GM21526 (cell line): ENCODE results near the gene TEX51.

Experiments
- ATAC-seq: cut with Tn5 transposase; IDR thresholded peaks from one replicate; pipeline ENCODE4 v1.9.1; 2021; ENCODE audit warnings: moderate library complexity; ENCODE audit not compliant: unreplicated experiment, low FRiP score

Gene TEX51

GRCh38 chr2:126877861-126878565 lies 20.7 kb upstream of the TEX51 start:
- no peak for ATAC-seq

DNA sequence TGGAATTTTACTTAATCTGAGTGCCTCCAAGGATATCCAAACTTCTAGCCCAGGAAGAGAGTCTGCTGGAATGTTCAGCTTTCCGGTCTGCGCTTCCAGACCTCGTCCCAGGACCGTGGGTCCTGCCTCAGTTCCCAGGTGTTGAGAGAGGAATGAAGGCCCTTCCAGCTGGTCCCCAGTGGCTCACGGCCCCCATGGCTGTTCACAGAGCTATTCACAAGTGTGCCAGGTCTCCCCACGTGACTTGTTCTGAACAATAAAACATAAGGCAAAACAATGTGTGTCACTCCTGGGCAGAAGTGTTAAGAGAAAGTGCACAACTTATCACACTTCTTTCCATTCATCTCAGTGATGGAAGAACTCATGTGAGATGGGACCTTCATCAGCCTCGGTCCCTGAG lies 20.1 kb upstream of the TEX51 start:
- no peak for ATAC-seq

DNA sequence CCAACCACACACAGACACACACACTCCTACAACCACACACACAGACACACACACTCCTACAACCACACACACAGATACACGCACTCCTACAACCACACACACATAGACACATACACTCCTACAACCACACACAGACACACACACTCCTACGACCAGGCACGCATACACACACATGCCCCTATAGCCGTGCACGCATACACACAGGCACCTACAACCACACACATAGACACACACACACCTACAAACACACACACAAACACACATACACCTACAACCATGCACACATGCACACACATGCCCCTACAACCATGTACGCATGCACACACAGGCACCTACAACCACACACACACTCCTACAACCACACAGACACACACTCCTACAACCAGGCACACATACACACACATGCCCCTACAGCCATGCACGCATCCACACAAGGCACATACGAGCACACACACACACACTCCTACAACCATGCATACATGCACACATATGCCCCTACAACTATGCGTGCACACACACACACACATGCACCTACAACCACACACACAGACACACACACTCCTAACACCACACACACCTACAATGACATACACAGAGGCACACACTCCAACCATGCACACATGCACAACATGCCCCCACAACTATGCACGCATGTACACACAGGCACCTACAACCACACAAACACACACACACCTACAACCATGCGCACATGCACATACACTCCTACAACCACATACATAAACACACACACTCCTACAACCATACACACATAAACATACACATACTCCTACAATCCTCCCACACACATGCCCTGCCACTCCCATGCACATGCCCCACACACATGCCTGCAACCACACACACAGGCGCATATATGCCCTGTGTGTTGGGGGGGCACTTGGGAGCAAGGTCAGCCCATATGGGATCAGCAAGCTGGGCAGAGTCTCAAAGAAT lies 19.1 kb upstream of the TEX51 start:
- no peak for ATAC-seq

- ATAC-seq: no peak
These were observed 18.4 kb upstream of the TEX51 start for GRCh38 chr2:126880324-126880723.

GRCh38 chr2:126880817-126881216 lies 17.9 kb upstream of the TEX51 start:
- no peak for ATAC-seq

- ATAC-seq: no peak
These were observed 17.1 kb upstream of the TEX51 start for GRCh38 chr2:126881591-126881990.

DNA sequence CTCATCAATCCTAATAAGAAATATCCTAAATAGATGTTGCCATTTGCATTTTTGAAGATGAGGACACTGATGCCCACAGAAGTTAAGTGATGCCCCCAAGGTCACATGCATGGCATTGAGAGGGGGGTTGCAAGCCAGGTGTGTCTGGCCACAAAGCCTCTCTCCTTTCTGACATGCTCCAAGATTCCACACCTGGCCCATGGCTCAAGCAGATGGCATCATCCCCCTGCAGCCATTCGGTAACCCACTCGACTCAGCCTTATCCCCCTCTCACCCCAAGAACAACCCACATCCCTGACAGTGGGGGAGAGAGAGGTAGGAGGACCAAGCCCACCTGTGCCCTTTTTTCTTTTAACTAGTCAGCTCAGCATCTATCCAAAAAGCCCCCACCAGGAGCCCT lies 16.5 kb upstream of the TEX51 start:
- ATAC-seq: no peak

DNA sequence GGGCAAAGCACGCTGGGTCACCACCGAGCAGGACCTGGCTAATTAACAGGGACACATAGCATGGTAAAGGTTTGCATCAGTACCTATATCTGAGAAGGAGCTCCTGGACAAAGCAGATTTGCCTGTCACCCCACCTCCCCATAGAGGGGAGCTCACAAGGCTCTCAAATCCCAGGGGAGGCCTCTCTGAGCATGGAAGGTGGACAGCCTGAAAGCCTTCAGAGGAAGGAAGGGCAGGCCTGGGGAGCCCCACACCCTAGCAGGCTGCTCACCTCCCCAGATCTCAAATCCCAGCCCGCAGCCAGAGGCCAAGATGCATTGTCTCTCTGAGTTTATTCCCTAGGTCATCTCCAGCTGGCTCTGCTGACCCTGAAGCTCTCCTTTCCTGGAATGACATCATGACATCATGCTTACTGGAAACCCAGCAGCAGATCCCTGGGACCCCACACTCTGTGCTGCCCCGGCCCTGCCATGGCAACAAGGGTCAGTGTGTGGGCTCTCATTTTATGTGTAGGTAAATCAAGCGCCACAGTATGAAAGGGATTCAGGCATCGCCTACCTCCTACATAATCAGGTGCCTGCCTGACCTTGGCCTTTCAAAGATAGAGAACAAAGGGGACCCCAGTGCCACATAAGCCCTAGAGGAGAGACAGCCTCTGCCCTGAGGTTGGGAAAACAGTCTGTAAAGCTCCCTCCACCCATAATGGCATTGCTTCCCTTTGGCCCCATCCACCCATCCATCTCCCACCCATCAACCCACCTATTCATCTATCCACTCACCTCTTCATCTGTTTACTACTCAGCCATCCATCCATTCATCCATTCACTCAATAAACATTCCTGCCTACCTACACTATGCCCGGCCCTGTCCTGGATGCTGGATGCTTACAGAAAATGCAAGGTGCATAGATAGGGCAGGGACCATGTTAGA lies 15.7 kb upstream of the TEX51 start:
- ATAC-seq: no peak

- no peak for ATAC-seq
These were observed 15.0 kb upstream of the TEX51 start for GRCh38 chr2:126883666-126884040.

GRCh38 chr2:126884861-126885750 lies 13.6 kb upstream of the TEX51 start:
- no peak for ATAC-seq

DNA sequence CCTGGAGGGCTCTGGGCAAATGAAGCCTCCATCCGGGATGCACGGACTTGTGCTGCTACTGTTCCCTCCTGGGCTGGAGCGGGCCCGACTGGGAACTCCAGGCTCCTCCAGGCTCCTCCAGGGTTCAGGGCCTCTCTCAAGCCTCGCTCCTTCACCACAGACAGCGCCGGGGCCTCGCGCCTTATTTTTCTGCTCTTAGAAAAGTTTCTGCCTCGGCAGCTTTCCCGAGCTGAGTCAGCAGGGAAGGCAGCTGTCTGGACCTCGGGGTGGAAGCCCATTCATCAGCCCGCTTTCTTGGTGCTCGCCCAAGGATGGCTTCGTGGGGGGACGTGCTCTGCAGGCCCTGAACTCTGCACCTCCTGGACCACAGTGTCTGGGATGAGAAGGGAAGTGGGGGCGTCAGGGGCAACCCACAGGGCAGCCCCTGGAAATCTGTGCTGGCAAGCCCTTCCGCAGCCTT lies 12.9 kb upstream of the TEX51 start:
- ATAC-seq: no peak

DNA sequence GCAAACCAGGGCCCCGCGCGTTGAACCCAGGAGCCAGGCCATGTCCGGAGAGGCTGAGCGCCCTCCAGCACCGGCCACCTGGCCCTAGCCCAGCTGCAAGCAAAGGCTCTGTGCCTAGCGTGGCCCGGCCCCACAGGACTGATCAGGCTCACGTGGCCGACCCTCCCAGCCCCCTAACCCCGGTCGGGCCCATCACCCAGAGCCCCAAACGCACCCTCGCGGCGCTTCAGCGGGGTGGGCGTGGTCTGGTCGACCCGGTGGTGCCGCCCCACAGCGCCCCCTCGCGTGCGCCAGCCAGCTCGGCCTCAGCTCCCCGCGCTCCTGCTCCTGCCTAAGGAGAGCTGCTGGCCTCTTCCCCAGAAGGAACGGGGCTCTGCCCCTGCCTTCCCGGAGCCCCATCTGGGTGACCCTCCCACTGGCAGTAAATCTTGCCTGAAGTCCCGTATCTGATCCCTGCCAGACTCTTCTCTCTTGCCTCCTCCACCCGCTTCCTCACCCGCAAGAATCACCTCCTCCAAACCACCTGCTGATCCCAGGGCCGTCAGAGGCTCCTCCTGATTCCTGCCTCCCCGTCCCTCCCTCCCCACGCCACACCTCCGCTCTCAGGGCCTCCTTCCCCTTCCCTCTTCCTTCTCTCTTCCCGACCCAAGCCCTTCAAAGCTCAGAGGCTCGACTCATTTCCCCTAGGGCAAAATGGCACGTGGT lies 12.3 kb upstream of the TEX51 start:
- no peak for ATAC-seq

DNA sequence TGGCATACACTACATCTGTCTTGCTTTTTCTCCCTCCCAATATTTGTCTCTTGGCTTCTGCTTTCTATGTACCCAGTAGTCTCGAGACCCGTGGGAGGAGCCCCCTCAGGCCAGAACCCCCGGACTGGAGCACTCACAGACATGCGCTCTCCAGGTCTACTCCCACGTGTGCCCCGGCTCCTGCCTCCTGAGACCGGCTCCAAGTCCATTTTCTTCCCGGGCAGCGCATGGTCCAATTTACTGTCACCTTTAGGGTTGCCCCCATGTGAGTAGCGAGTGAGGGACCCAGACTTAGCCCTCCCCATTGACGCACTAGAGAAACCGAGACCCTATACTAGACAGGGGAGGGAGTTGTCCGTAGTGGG lies 11.8 kb upstream of the TEX51 start:
- no peak for ATAC-seq

GRCh38 chr2:126887506-126887905 lies 11.2 kb upstream of the TEX51 start:
- no peak for ATAC-seq

GRCh38 chr2:126888046-126888445 lies 10.6 kb upstream of the TEX51 start:
- no peak for ATAC-seq

DNA sequence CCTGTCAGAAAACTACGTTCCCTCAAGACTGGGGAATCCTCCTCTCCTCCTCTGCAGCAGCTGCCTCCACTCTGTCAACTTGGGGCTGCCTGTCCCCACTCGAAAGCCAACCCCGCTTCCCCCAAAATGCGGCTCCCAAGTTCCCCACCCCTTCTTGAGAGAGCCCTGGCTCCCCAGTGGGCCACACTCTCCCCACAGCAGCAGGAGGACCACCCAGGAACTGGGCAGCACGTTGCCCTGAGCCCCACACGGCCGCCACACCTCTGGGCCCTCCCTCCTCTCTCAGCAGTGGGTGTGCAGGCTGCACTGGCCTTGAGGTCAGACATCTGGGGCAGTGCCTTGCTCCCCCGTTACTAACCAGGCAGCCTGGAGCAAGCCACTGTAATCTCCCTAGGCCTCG lies 9.6 kb upstream of the TEX51 start:
- no peak for ATAC-seq

DNA sequence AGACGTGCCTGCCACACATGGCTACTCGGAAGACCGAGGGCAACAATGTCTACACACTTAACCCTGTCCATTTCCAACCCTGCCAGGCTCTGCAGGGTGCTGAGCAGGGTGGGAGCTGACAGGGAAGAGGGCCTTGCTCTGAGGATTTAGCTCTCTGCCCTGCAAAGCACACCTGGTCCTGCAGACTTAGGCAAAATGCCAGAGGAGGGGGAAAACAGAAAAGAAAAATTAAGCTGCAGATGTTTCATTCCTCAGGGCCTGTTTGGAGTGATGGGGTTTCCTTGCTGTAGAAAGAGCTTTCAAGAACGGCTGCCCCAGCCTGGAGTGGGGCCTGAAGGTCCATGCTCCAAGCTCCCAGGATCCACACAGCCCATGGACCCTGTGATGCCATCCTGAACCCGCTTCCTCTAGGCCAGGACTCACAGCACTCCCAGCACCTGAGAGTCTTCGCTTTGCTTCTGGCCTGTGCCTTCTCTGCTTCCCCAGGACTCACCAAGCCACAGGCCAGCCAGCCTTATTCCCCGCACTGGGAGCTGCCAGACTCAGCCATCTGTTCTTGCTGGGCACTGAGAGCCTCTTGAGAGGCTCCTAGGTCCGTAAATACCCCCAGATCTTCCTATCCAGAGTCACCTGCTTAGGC lies 9.1 kb upstream of the TEX51 start:
- no peak for ATAC-seq

GRCh38 chr2:126890136-126890510 lies 8.6 kb upstream of the TEX51 start:
- ATAC-seq: no peak
